ENCODE results near the gene MARCHF4. TPM values are rescaled to one million over a fixed set of nuclear protein-coding genes. Genes with fewer than 3 reads are reported as not detected.
"Not testable (repeated sequence)": the region's sequence is repeated elsewhere in the genome, so short reads cannot be mapped to it uniquely, and the experiment has no call there.

The MARCHF4 gene
- total and polyA plus RNA-seq, 3 donors from 2014 or later: 0.09 to 0.16 (median 0.12) TPM

- Histone ChIP-seq H3K27me3 (no peaks in the 10 kb centered on the region), H3K36me3 (ENCODE audit: low read depth, missing control alignments) (no peaks in the 10 kb centered on the region), H3K4me1 (no peaks in the 10 kb centered on the region), H3K9me3 (no peaks in the 10 kb centered on the region), H3K4me3 (no peak overlapping the region), H3K27ac (no peak overlapping the region)
- intact Hi-C loops (cut with DNase I; ENCODE audit: low total_unique reads): no loop called here
- no peak for DNase-seq
- 81 to 84% methylated on average over 5 of the region's 5 CpGs for WGBS, 2 donors
- TF ChIP-seq CTCF (IDR thresholded peaks at IDR 0.05) (no peak), POLR2A (IDR thresholded peaks at IDR 0.05) (no peak)
Observed at GRCh38 chr2:216388046-216388884, 16.0 kb upstream of the MARCHF4 start.

- no peaks in the 10 kb centered on the region for H3K36me3 ChIP-seq (ENCODE audit: low read depth, missing control alignments)
- WGBS, 2 donors: 91 to 98% methylated on average over 2 of the region's 2 CpGs
- no peak overlapping the region for H3K4me3 ChIP-seq
- DNase-seq: no peak
- H3K27me3 ChIP-seq: no peaks in the 10 kb centered on the region
- intact Hi-C loops (cut with DNase I; ENCODE audit: low total_unique reads): no loop called here
- TF ChIP-seq POLR2A (IDR thresholded peaks at IDR 0.05) (no peak), CTCF (IDR thresholded peaks at IDR 0.05) (no peak)
- H3K27ac ChIP-seq: no peak overlapping the region
- no peaks in the 10 kb centered on the region for H3K9me3 ChIP-seq
- no peaks in the 10 kb centered on the region for H3K4me1 ChIP-seq
Observed at GRCh38 chr2:216387262-216387661, 15.0 kb upstream of the MARCHF4 start.

GRCh38 chr2:216385478-216385877 lies 13.2 kb upstream of the MARCHF4 start:
- TF ChIP-seq POLR2A (IDR thresholded peaks at IDR 0.05): no peak
- TF ChIP-seq CTCF (IDR thresholded peaks at IDR 0.05): no peak
- Histone ChIP-seq H3K4me1 (no peaks in the 10 kb centered on the region), H3K27ac (no peak overlapping the region), H3K4me3 (no peak overlapping the region), H3K27me3 (no peaks in the 10 kb centered on the region), H3K36me3 (ENCODE audit: low read depth, missing control alignments) (no peaks in the 10 kb centered on the region), H3K9me3 (no peaks in the 10 kb centered on the region)
- intact Hi-C loops (cut with DNase I; ENCODE audit: low total_unique reads): no loop called here
- DNase-seq: no peak
- WGBS, 2 donors: 68 to 76% methylated on average over 2 of the region's 2 CpGs

- DNase-seq; H3K36me3 ChIP-seq (ENCODE audit: low read depth, missing control alignments); H3K9me3 ChIP-seq; H3K27ac ChIP-seq; intact Hi-C loops (cut with DNase I; ENCODE audit: low total_unique reads); H3K4me3 ChIP-seq; H3K27me3 ChIP-seq; H3K4me1 ChIP-seq: not testable (repeated sequence)
- WGBS, 2 donors: 86 to 93% methylated on average over 2 of the region's 2 CpGs
Observed at GRCh38 chr2:216384409-216384808, 12.1 kb upstream of the MARCHF4 start.

GRCh38 chr2:216379977-216380376 lies 7.7 kb upstream of the MARCHF4 start:
- Histone ChIP-seq H3K27ac (no peak overlapping the region), H3K9me3 (no peaks in the 10 kb centered on the region), H3K4me1 (no peaks in the 10 kb centered on the region), H3K4me3 (no peak overlapping the region), H3K36me3 (ENCODE audit: low read depth, missing control alignments) (no peaks in the 10 kb centered on the region), H3K27me3 (no peaks in the 10 kb centered on the region)
- no peak for TF ChIP-seq POLR2A (IDR thresholded peaks at IDR 0.05)
- no peak for TF ChIP-seq CTCF (IDR thresholded peaks at IDR 0.05)
- intact Hi-C loops (cut with DNase I; ENCODE audit: low total_unique reads): no loop called here
- 72 to 93% methylated on average over 5 of the region's 5 CpGs for WGBS, 2 donors
- DNase-seq: no peak
